OCI-LY7 (cell line): ENCODE measurements around the gene FGF8. TPM values are rescaled to one million over a fixed set of nuclear protein-coding genes. Genes with fewer than 3 reads are reported as not detected.

Experiments used
- BruUV-seq: library from RNA; stranded (reverse); fragments of 400-500 nt; replicated peaks from 2 replicates; lab custom pipeline; 2021; lab: Mats Ljungman, UMichigan
- CTCF ChIA-PET: fragments of 300-600 bp; sonication (Branson Sonifier 250); formaldehyde crosslinking; loops from one replicate; lab custom pipeline; 2022; ENCODE audit warnings: antibody characterized with exemption; ENCODE audit not compliant: unreplicated experiment; lab: Charles Lee
- POLR2A ChIA-PET: fragments of 300-600 bp; sonication (Branson Sonifier 250); formaldehyde crosslinking; loops from one replicate; lab custom pipeline; 2022; ENCODE audit warnings: antibody characterized with exemption; lab: Charles Lee
- DNase-seq: peaks from one replicate; pipeline ENCODE4 v3.0.0-alpha.2; 2015; ENCODE audit warnings: low spot score
- H2AFZ ChIP-seq: fragments of 200-600 bp; sonication (generic), shearing (Covaris generic); 2 replicates; pipeline ENCODE4 v1.6.1; 2014; ENCODE audit warnings: mild to moderate bottlenecking, antibody characterized with exemption, low read length, moderate library complexity
- H3K27ac ChIP-seq: fragments of 200-600 bp; sonication (generic); 2 replicates; pipeline ENCODE4 v1.5.1; 2014; ENCODE audit warnings: mixed run types, low read depth, mild to moderate bottlenecking, moderate library complexity, low read length, inconsistent platforms; ENCODE audit not compliant: poor library complexity, severe bottlenecking
- H3K36me3 ChIP-seq: fragments of 200-600 bp; sonication (generic); 2 replicates; pipeline ENCODE4 v1.6.1; 2014; ENCODE audit warnings: mild to moderate bottlenecking, antibody characterized with exemption, low read length, moderate library complexity, mixed read lengths; ENCODE audit not compliant: insufficient read depth
- H3K4me1 ChIP-seq: fragments of 200-600 bp; sonication (generic); 2 replicates; pipeline ENCODE4 v1.5.1; 2014; ENCODE audit warnings: mild to moderate bottlenecking, low read length; ENCODE audit not compliant: insufficient read depth, poor library complexity, severe bottlenecking
- H3K4me2 ChIP-seq: fragments of 200-600 bp; sonication (generic); 2 replicates; pipeline ENCODE4 v1.6.1; 2014; ENCODE audit warnings: mild to moderate bottlenecking, low read length
- H3K4me3 ChIP-seq: fragments of 200-600 bp; sonication (generic); 2 replicates; pipeline ENCODE4 v1.5.1; 2014; ENCODE audit warnings: mild to moderate bottlenecking, low read depth, low read length; ENCODE audit not compliant: poor library complexity, severe bottlenecking
- H3K79me2 ChIP-seq: fragments of 200-600 bp; sonication (generic); 2 replicates; pipeline ENCODE4 v1.6.1; 2016; ENCODE audit warnings: low read depth, mild to moderate bottlenecking, low read length, moderate library complexity, mixed read lengths; ENCODE audit not compliant: insufficient read depth
- H3K9me2 ChIP-seq: fragments of 200-600 bp; sonication (generic); 2 replicates; pipeline ENCODE4 v1.6.1; 2016; ENCODE audit warnings: mild to moderate bottlenecking, low read length, mixed read lengths; ENCODE audit not compliant: insufficient read depth
- H3K9me3 ChIP-seq: fragments of 200-600 bp; sonication (generic); 2 replicates; pipeline ENCODE4 v1.6.1; 2014; ENCODE audit warnings: mild to moderate bottlenecking, mixed run types, low read length, mixed read lengths
- H4K20me1 ChIP-seq: fragments of 200-600 bp; sonication (generic); 2 replicates; pipeline ENCODE4 v1.6.1; 2014; ENCODE audit warnings: mild to moderate bottlenecking, antibody characterized with exemption, low read length, moderate library complexity, mixed read lengths; ENCODE audit not compliant: insufficient read depth
- EZH2phosphoT487 ChIP-seq: fragments of 200-600 bp; sonication (generic); IDR thresholded peaks from 2 replicates; pipeline ENCODE4 v1.6.1; 2018; ENCODE audit warnings: low read depth, borderline replicate concordance, mild to moderate bottlenecking, mixed run types, antibody characterized with exemption, low read length, moderate library complexity, mixed read lengths
- intact Hi-C: fragments of 100-400 bp; cut with micrococcal nuclease; formaldehyde crosslinking; loops from one replicate; pipeline ENCODE4 v1.10.0; 2022; ENCODE audit not compliant: unreplicated experiment
- total RNA-seq, 2 experiments: library from RNA; depleted of rRNA in 1 of 2; stranded (reverse); fragments of >200 nt in 1 of 2; shearing (Covaris generic) in 1 of 2; gene quantifications; 2 replicates each; pipeline ENCODE4 v1.2.3, GENCODE V29; 2014 to 2022
- TF ChIP-seq, protein P1 (sequence below): fragments of 200-600 bp; sonication (generic); conservative IDR thresholded peaks from 2 replicates; pipeline ENCODE4 v1.5.1; 2014; ENCODE audit warnings: mild to moderate bottlenecking, antibody characterized with exemption, low read length, moderate library complexity, mixed read lengths

The FGF8 gene
- total RNA-seq, 2 experiments from 2014 or later = 0.44 to 0.86 TPM

DNA sequence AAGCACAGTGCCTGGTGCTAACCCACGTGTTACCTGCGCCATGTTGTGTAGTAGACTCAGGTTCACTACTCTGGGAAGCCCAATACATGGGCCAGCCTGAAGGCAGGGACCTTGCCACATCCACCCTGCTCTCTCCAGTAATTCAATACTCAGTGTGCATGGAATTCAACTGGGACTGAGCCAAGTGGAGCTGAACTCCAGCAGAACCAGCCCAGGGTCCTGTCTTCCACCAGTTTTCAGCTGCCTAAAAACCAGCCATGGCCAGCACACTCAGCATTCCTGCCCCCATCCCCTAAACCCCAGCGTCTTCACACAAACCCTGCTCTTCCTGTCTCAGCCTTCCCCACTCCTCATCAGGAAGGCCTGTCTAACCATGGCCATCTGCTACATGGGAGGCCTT, 15.4 kb downstream of the FGF8 start:
- no peak for TF ChIP-seq EZH2phosphoT487
- TF ChIP-seq, protein P1, sequence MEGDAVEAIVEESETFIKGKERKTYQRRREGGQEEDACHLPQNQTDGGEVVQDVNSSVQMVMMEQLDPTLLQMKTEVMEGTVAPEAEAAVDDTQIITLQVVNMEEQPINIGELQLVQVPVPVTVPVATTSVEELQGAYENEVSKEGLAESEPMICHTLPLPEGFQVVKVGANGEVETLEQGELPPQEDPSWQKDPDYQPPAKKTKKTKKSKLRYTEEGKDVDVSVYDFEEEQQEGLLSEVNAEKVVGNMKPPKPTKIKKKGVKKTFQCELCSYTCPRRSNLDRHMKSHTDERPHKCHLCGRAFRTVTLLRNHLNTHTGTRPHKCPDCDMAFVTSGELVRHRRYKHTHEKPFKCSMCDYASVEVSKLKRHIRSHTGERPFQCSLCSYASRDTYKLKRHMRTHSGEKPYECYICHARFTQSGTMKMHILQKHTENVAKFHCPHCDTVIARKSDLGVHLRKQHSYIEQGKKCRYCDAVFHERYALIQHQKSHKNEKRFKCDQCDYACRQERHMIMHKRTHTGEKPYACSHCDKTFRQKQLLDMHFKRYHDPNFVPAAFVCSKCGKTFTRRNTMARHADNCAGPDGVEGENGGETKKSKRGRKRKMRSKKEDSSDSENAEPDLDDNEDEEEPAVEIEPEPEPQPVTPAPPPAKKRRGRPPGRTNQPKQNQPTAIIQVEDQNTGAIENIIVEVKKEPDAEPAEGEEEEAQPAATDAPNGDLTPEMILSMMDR = no peak
- no peak for DNase-seq
- POLR2A ChIA-PET = interaction anchor here (0.6 kb wide), 1 partner anchor 733 kb away, joined by 3 read pairs; no protein-coding TSS in a partner anchor
- H3K9me3 ChIP-seq = no peaks in the 10 kb centered on the region
- no peak overlapping the region for H2AFZ ChIP-seq
- intact Hi-C loops = no loop called here
- no peaks in the 10 kb centered on the region for H3K79me2 ChIP-seq
- no peak overlapping the region for H3K4me3 ChIP-seq
- no peaks in the 10 kb centered on the region for H3K4me1 ChIP-seq
- BruUV-seq = no TSS peak
- no peaks in the 10 kb centered on the region for H3K9me2 ChIP-seq
- no peak overlapping the region for H3K27ac ChIP-seq
- H3K36me3 ChIP-seq = no peaks in the 10 kb centered on the region
- CTCF ChIA-PET = no interaction called here
- no peak overlapping the region for H3K4me2 ChIP-seq
- no peaks in the 10 kb centered on the region for H4K20me1 ChIP-seq

- Histone ChIP-seq H3K9me3 (no peaks in the 10 kb centered on the region), H3K79me2 (no peaks in the 10 kb centered on the region), H2AFZ (no peak overlapping the region), H3K4me2 (no peak overlapping the region), H3K36me3 (no peaks in the 10 kb centered on the region), H3K4me3 (no peak overlapping the region), H4K20me1 (no peaks in the 10 kb centered on the region), H3K9me2 (no peaks in the 10 kb centered on the region), H3K4me1 (no peaks in the 10 kb centered on the region), H3K27ac (no peak overlapping the region)
- DNase-seq = no peak
- TF ChIP-seq, protein P1 = no peak
- TF ChIP-seq EZH2phosphoT487 = no peak
- BruUV-seq = no TSS peak
- POLR2A ChIA-PET = interaction anchor here (0.6 kb wide), 2 partner anchors 378 to 732 kb away, joined by 3 read pairs; no protein-coding TSS in a partner anchor
- CTCF ChIA-PET = interaction anchor here (0.6 to 1.4 kb wide), 2 partner anchors 22 to 27 kb away, joined by 3 to 9 read pairs; no protein-coding TSS in a partner anchor
- intact Hi-C loops = no loop called here
Observed at GRCh38 chr10:101759309-101760247, 16.3 kb downstream of the FGF8 start.

GRCh38 chr10:101758858-101759257, 17.1 kb downstream of the FGF8 start:
- intact Hi-C loops = no loop called here
- no peak overlapping the region for H3K4me3 ChIP-seq
- POLR2A ChIA-PET = interaction anchor here (0.6 kb wide), 1 partner anchor 377 kb away, joined by 3 read pairs; no protein-coding TSS in a partner anchor
- no peaks in the 10 kb centered on the region for H4K20me1 ChIP-seq
- H3K4me2 ChIP-seq = no peak overlapping the region
- BruUV-seq = no TSS peak
- no peaks in the 10 kb centered on the region for H3K36me3 ChIP-seq
- TF ChIP-seq EZH2phosphoT487 = no peak
- TF ChIP-seq, protein P1 = no peak
- H3K27ac ChIP-seq = no peak overlapping the region
- H3K4me1 ChIP-seq = no peaks in the 10 kb centered on the region
- no peaks in the 10 kb centered on the region for H3K79me2 ChIP-seq
- no peaks in the 10 kb centered on the region for H3K9me3 ChIP-seq
- H2AFZ ChIP-seq = no peak overlapping the region
- CTCF ChIA-PET = interaction anchor here (1.4 kb wide), 1 partner anchor 22 kb away, joined by 9 read pairs; no protein-coding TSS in a partner anchor
- H3K9me2 ChIP-seq = no peaks in the 10 kb centered on the region
- DNase-seq = no peak
